Endometrial microvascular endothelial cells (primary cell): ENCODE data around the gene EFCAB3. TPM values are rescaled to one million over a fixed set of nuclear protein-coding genes. Genes with fewer than 3 reads are reported as not detected.
"Not testable (repeated sequence)": the region's sequence is repeated elsewhere in the genome, so short reads cannot be mapped to it uniquely, and the experiment has no call there.

Experiments used
- in situ Hi-C: cut with HindIII; loops from 2 replicates; pipeline ENCODE4 v1.10.0; 2017; ENCODE audit warnings: low sequenced_read_pairs, low pct_unique_long_range_greater_than_20kb; ENCODE audit errors: inconsistent ontology term
- total RNA-seq: library from RNA; depleted of rRNA; stranded (reverse); fragments of >200 nt; gene quantifications from one replicate; pipeline ENCODE4 v1.2.3, GENCODE V29; 2015; ENCODE audit errors: inconsistent ontology term

Gene EFCAB3
- total RNA-seq, 1 donor from 2014 or later = not detected

DNA sequence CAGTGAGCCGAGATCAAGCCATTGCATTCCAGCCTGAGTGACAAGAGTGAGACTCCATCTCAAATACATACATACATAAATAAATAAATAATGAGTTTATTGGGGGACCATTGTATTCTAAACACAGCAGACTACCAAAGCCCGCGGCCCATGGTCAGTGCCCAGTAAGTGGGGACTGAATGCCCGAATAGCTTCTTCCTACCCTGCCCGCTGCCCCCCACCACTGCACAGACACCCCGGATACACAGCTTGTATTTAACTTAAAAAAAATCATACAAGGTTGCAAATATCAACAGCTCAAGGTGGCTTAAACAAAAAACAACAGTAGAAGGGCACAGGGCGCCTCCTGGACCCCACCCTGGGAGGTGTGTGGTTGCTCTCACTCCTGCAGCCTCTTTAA lies 75.7 kb downstream of the EFCAB3 start:
- in situ Hi-C loops = no loop called here

DNA sequence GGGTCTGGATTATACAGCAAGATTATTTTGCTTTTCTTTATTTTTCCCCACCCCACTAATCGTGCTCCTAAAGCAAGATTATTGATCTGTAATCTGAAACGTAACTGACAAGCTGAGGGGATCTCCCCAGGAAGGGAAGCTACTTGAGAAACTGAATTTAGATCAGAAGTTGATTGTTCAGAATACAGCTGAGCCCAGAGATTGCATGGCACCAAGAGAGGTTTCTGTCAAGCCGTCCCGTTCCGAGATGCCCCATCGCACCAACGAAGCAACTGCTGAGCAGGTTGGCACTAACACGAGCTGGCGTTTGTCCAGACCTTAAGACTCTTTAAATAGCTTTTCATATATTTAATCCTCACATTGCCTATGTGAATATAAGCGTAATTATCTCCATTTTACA lies 78.1 kb downstream of the EFCAB3 start:
- in situ Hi-C loops = not testable (repeated sequence)

DNA sequence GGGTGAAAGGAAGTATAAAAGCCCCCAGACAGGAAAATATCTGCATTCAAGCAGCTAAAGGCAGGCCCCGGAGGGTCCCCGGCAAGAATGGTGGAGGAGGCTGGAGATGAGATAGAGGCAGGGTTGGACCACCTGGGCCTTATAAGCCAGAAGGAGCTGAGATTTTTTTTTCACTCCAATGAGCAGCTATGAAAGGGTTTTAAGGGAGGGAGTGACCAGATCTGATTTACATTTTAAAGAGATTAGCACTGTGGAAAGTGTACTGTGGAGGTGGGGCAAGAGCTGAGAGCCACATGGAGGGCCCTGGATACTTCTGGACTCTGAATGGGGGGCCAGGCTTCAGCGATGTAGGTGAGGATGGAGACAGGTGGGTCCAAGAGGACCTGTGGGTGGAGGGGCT lies 84.1 kb downstream of the EFCAB3 start:
- in situ Hi-C loops = not testable (repeated sequence)

DNA sequence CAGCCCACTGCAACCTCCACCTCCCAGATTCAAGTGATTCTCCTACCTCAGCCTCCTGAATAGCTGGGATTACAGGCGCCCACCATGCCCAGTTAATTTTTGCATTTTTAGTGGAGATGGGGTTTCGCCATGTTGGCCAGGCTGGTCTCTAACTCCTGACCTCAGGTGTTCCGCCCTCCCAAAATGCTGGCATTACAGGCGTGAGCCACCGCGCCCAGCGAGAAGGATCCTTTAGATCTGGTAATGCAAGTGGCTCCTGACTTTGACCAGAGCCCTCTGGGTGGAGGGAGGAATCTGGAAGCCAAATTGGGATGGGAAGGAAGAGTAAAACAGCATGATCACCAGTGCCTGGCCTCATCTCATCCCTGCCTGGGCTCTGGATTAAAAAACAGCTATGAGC lies 84.9 kb downstream of the EFCAB3 start:
- in situ Hi-C loops = not testable (repeated sequence)

Other genes with a start within 250 kb of the EFCAB3 start
- gene METTL2A, start 43.3 kb downstream of the EFCAB3 start, total RNA-seq = 21.1 TPM
- gene TLK2, start 98.3 kb downstream of the EFCAB3 start, total RNA-seq = 39.2 TPM
- 11.9 TPM for gene MRC2, start 247.1 kb downstream of the EFCAB3 start, total RNA-seq